BE2C (cell line): ENCODE measurements around the gene PCDH9.

ENCODE experiments used
- DNase-seq: peaks from one replicate; pipeline ENCODE4 v3.0.0-alpha.2; 2020
- H3K27me3 ChIP-seq: fragments of 250-450 bp; sonication (Bioruptor Pico); 2 replicates; pipeline ENCODE4 v1.5.1; 2020; ENCODE audit warnings: mild to moderate bottlenecking
- H3K36me3 ChIP-seq: fragments of 250-450 bp; sonication (Bioruptor Pico); 2 replicates; pipeline ENCODE4 v1.5.1; 2020; ENCODE audit warnings: mild to moderate bottlenecking
- H3K4me1 ChIP-seq: fragments of 250-450 bp; sonication (Bioruptor Pico); 2 replicates; pipeline ENCODE4 v1.5.1; 2020
- H3K4me3 ChIP-seq: 2 replicates; pipeline ENCODE4 v1.5.1; 2011; ENCODE audit warnings: low read depth, low read length
- H3K9me3 ChIP-seq: fragments of 250-450 bp; sonication (Bioruptor Pico); 2 replicates; pipeline ENCODE4 v1.5.1; 2020
- CTCF ChIP-seq: IDR thresholded peaks from 2 replicates; pipeline ENCODE4 v1.5.1; 2012; ENCODE audit warnings: mild to moderate bottlenecking, low read depth, low read length

The PCDH9 gene

DNA sequence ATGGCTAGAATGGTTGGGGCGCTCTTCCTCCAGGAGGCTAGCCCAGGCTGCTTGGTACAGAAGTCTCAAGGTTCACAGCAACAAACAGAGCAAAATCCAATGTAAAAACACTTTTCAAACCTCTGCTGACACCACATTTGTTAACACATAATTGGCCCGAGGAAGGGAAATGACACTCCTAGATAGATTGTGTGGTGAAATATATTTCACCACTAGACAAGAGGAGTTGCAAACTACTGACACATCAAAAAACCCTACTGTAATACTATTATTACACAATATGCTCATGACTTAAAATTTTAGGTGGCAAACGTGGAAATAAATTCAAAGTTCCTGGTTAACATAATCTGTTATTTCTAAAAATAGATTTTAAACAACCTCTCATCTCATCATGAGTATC, 643.6 kb downstream of the PCDH9 start:
- Histone ChIP-seq H3K9me3 (no peaks in the 10 kb centered on the region), H3K4me3 (no peak overlapping the region), H3K27me3 (no peaks in the 10 kb centered on the region), H3K36me3 (no peaks in the 10 kb centered on the region), H3K4me1 (peaks cover 14% of the 10 kb centered on the region)
- DNase-seq: no peak
- no peak for TF ChIP-seq CTCF

DNA sequence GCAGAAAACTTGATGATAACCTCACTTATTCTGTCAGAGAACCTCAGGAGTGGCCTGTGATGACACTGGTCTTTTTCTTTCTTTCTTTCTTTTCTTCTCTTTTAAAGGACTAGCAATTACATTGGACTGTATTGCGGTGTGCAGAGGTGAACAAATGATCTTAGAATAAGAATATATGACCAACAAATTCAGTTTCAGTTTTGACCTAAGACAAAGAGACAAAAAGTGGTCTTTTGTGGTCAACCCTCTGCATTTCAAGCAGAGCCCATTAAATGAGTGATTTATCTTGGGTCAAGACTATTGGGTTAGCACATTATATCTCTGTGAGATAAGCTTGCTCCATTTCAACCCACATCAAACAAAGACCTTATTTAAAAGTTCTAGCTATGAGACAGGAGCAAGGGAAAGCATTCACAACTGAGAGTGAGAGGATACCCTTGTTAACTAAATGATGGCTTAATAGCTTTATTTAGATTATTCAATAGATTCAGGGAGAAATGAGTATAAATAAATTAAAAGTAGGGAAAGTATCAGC, 644.4 kb downstream of the PCDH9 start:
- no peak for DNase-seq
- H3K27me3 ChIP-seq: no peaks in the 10 kb centered on the region
- no peak for TF ChIP-seq CTCF
- peaks cover 14% of the 10 kb centered on the region for H3K4me1 ChIP-seq
- no peak overlapping the region for H3K4me3 ChIP-seq
- H3K36me3 ChIP-seq: no peaks in the 10 kb centered on the region
- no peaks in the 10 kb centered on the region for H3K9me3 ChIP-seq

GRCh38 chr13:66581675-66582074, 648.5 kb downstream of the PCDH9 start:
- Histone ChIP-seq H3K4me3 (no peak overlapping the region), H3K36me3 (no peaks in the 10 kb centered on the region), H3K9me3 (no peaks in the 10 kb centered on the region), H3K27me3 (no peaks in the 10 kb centered on the region), H3K4me1 (peaks cover 8% of the 10 kb centered on the region)
- no peak for TF ChIP-seq CTCF
- no peak for DNase-seq

DNA sequence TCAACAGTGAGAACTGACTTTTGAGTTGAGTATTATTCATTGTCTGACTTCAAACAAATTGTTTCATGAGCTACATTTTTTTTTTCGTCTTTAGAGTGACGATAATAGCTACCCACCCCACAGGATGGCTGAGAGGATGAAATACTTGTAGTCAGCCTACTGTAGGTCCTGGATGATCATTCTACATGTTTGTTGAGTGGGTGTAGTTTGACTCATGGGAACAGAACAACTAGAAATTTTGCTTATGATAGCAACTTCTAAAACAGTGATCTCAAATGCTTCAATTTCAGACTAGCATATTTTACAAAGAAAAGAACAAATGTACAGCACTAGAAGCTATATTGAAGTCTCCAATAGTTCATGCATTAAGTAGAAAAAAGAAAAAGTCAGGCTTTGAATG, 651.8 kb downstream of the PCDH9 start:
- DNase-seq: no peak
- no peaks in the 10 kb centered on the region for H3K36me3 ChIP-seq
- peaks cover 3% of the 10 kb centered on the region; the same call in 1 of the 2 replicates for H3K4me1 ChIP-seq
- H3K27me3 ChIP-seq: no peaks in the 10 kb centered on the region
- TF ChIP-seq CTCF: no peak
- no peak overlapping the region for H3K4me3 ChIP-seq
- no peaks in the 10 kb centered on the region for H3K9me3 ChIP-seq

DNA sequence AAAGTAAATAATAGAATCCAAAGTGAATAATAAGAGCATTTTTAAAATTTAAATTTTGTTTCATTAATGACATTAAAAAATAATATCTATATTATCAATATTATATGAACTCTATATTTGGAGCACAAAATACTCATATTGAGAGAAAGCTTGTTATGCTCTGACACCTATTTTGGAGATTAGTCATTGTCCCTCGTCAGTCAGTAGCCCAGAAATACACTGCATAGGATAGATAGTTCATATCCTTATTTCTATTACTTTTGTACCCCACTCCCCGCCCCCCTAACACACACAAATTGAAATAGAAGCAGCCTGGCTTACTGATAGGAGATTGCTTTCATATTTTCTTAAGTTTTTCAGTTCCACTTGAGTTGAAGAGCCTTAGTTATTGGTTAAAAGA, 652.8 kb downstream of the PCDH9 start:
- Histone ChIP-seq H3K27me3 (no peaks in the 10 kb centered on the region), H3K4me3 (no peak overlapping the region), H3K36me3 (no peaks in the 10 kb centered on the region), H3K4me1 (peaks cover 3% of the 10 kb centered on the region; the same call in 1 of the 2 replicates), H3K9me3 (no peaks in the 10 kb centered on the region)
- no peak for DNase-seq
- no peak for TF ChIP-seq CTCF

GRCh38 chr13:66576381-66576780, 653.8 kb downstream of the PCDH9 start:
- Histone ChIP-seq H3K9me3 (no peaks in the 10 kb centered on the region), H3K36me3 (no peaks in the 10 kb centered on the region), H3K4me3 (no peak overlapping the region), H3K4me1 (no peaks in the 10 kb centered on the region), H3K27me3 (no peaks in the 10 kb centered on the region)
- DNase-seq: no peak
- no peak for TF ChIP-seq CTCF
